GM18873 (cell line): ENCODE results near the gene PHLDA3.
A peak's percentile ranks its signal among the peaks of the same experiment; 100 is the strongest.

ENCODE experiments used
- ATAC-seq: cut with Tn5 transposase; IDR thresholded peaks from one replicate; pipeline ENCODE4 v1.9.1; 2021; ENCODE audit warnings: mild to moderate bottlenecking, moderate library complexity, moderate number of reproducible peaks; ENCODE audit not compliant: unreplicated experiment, low FRiP score

The PHLDA3 gene

DNA sequence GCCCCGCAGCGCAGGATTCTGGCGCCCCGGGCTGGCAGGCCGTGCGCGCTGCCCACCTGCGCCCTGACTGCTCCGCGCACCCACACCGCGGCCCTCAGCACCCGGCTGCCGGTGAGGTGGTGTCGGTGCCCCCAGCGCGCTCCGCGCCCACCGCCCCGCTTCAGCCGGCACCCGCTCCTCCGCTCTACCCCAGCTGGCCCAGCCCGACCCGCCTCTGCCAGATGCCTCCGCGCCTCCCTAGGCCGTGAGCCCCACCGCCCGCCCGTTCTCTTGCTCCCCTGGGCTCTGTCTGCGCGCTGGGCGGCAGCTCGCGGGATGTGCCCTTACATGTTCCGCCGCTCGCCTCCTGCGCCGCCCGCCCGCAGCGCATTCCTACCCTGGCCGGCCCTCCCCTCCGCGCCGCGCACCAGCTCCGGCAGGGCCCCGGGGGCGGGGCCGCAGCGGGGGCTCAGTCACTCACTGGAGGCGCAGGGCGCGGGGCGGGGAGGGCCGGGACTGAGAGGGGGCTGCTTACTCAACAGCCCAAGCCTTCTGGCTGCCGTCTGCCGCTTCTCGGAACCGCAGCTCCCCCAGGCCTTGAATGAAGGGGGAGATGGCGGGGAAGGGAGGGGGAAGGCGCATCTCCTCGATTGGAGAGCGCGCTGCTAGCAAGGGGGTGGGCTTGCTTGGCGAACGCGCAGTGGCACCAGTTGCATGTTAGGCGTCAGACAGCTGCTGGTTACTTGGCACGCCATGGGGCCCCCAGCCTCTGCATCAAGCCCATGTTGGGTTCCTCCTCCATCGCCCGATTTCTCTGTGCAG, at the start of gene PHLDA3:
TSS of gene PHLDA3 (minus strand) at position 345 of the 801 bp plus-strand sequence. CDS start 402 bp downstream, outside the sequence.
- peak; percentile 52 for ATAC-seq

DNA sequence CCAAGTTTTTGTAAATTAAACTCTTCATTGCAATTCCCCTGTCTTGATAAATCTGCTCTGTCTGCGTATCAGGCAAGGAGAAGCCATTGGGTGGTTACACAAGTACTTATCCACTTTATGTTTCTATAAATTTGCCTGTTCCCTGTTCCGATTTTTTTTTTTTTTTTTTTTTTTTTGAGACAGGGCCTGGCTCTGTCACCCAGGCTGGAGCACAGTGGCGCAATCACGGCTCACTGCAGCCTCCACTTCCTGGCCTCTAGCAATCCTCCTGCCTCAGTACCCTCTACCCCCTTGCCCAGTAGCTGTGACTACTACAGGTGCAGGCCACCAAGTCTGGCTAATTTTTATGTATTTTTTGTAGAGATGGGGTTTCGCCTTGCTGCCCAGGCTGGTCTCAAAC, 49.1 kb upstream of the PHLDA3 start:
- ATAC-seq, result no peak

DNA sequence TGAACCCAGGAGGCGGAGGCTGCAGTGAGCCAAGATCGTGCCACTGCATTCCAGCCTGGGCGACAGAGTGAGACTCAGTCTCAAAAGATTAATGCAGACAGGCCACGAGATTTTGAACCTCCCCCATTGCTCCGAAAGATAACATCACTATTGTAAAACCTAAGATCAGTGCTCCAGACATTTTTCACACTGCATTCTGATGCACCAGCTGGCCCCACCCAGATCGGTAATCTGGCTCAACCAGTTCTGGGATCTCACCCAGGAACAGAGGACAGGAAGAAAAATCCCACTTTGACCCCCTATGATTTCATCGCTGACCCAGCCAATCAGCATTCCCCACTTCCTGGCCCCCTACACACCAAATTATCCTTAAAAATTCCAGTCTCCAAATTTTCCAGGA, 48.6 kb upstream of the PHLDA3 start:
- ATAC-seq, result no peak

DNA sequence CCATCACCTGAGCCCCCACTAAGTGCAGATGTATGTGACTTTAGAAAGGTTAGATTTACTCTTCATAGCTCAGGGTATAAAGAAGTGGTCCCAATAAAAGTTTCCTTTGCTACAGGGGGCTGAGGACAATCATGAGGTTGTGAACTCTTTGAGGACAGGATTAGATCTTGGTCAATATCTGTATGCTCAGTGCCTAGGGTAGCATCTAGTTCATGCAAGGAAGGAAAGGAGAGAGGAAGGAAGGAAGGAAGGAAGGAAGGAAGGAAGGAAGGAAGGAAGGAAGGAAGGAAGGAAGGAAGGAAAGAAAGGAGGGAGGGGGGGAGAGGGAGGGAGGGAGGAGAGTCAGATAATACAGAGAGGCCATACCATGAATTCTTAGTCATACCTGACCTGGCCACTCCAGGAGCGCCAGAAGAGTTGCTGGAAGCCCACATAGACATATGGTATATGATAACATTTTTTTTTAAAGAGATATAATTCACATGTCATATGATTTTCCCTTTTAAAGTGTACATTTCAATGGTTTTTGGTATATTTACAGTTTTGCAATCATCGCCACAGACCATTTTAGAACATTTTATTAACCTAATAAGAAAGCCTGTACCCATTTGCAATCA, 47.6 kb upstream of the PHLDA3 start:
- ATAC-seq, result no peak

DNA sequence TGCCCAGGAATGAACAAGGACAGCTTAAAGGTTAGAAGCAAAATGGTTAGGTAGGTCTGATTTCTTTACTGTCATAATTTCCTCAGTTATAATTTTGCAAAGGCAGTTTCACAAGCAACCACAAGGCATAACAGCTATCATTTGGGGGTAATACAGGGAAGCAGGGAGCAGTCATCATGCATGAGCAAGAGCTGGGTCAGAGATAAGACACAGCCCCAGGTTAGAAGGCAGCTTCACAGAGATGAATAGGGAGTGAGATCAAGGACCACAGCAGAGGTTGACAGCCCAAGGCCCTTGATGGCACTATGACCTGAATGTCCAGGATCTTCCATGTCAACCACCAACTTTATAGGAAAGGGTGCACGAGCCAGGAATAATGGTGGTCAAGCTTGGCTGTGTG, 46.9 kb upstream of the PHLDA3 start:
- ATAC-seq, result no peak

DNA sequence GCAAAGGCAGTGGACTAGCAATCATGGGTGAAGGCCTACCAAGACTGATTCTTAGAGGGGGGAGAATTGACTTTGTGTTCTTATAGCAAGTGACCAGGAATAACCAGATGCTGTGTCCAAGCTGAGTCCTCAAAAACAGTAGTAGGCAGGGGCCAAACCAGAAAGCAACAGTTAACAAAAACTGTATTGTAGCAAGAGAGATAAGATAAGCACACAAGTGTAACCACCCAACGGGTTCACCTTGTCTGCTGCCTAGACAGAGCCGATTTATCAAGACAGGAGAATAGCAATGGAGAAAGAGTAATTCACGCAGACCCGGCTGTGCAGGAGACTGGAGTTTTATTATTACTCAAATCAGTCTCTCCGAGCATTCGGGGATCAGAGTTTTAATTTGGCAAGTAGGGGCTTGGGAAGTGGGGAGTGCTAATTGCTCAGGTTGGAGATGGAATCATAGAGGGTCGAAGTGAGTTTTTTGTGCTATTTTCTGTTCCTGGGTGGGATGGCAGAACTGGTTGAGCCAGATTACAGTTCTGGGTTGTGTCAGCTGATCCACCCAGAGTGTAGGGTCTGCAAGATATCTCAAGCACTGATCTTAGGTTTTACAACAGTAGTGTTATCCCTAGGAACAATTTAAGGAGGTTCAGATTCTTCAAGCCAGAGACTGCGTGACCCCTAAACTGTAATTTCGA, 46.2 kb upstream of the PHLDA3 start:
- ATAC-seq, result no peak

DNA sequence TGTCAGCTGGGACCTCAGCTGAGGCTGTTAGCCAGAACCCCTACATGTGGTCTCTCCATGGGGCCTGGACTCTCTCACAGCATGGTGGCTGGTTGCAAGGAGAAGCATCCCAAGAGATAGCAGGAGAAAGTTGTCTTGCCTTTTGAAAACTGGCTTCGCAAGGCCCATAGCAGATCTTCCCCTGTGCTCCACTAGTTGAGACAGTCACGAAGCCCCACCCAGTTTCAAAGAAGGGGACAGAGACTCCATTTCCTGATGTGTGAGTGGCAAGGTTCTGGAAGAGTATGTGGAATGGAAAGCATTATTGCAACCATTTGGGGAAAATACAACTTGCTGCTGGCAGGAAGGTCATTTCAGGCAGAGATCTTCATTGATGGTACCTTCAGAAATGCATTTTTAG, 45.5 kb upstream of the PHLDA3 start:
- ATAC-seq, result no peak

DNA sequence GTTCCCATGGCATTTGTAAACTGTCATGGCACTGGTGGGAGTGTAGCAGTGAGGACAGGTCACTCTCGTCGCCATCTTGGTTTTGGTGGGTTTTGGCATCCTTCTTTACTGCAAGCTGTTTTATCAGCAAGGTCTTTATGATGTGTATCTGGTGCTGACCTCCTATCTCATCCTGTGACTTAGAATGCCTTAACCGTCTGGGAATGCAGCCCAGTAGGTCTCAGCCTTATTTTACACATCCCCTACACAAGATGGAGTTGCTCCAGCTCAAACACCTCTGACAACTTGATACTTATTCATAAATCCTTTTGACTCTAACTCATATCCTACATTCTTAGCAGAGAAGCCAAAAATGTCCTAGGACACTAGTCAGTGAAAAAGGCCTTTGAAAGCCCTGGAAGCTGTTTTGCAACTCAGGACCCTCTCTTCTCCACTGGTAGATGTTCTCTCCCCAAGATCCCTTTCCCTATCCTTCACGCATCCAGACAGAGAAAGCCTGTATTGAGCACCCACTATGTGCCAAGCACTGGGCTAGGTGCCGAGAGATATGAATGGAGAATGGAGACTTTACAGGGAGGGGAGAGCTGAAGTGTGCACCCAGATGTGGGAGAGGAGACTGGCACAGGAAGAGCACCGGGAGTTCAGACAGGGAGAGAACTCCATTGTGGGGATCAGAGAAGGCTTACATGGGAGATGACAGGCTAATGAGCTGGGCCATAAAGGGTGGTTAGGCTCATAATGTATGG, 44.7 kb upstream of the PHLDA3 start:
- ATAC-seq, result no peak

DNA sequence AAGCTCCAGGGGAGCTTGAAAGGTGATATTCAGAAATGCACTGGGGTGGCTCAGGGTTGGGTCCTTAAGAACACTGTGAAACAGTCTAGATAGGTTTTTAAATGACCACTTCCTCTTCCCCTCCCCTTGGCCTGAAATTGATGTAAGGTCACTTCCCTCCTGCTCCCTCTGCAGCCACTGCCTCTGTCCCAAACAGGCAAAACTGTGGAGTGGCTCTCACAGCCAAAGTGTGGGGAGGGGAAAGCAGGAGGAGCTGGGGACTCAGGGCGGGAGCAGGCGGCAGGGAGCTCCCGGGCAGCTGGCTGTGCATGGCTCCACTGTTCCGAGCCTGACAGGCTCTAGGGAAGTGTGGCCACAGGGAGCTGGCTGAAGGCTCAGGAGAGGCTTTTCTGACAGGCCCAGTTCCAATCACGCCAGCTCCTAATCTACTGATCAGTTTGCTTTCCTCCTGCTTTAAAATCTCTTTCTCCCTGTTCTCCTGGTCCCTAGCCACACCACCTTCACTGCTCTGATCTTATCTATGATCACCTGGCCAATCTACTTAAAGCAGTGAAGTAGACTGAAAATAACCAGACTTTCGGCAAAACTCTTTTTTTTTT, 43.1 kb upstream of the PHLDA3 start:
- ATAC-seq, result peak; percentile 51

DNA sequence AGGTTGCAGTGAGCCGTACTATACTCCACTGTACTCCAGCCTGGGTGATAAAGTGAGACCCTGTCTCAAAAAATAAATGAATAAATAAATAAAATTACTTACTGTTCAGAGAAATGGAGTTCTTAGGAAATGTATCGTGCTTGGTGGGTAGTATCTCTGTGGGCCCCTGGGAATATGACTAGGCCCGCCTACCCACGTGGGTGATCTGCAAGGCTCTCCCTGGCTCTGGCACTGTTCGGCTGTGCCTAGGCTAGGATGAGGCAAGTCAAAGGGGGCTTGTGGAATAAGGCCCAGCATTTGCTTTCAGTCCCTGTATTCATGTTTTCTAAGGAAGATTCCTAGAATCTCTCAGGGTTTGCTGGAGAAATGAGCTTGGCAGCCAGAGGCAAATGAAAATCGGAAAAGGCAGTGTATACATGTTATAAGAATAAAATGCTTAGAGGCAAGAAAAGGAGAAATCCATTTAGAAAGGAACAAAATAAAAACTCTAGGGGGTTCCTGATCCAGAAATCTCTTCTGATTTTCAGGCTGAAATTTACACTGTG, 42.5 kb upstream of the PHLDA3 start:
- no peak for ATAC-seq

DNA sequence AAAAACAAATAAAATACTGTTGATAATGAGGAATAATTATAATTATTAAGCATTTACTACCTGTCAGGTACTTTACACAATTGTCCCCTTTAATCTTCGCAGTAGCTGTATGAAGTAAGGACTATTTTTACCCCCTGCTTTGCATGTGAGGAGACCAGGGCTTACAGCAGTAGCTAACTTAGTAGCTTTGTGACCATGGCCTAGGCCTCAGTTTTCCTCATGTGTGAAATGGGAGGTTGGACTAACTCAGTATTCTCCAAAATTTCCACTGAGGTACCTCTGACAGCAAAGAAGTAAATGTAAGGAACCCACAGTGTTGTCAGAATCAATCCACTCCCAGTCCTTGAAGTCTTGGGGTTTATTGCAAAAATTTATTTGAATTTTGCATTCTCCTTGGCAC, 41.7 kb upstream of the PHLDA3 start:
- no peak for ATAC-seq

DNA sequence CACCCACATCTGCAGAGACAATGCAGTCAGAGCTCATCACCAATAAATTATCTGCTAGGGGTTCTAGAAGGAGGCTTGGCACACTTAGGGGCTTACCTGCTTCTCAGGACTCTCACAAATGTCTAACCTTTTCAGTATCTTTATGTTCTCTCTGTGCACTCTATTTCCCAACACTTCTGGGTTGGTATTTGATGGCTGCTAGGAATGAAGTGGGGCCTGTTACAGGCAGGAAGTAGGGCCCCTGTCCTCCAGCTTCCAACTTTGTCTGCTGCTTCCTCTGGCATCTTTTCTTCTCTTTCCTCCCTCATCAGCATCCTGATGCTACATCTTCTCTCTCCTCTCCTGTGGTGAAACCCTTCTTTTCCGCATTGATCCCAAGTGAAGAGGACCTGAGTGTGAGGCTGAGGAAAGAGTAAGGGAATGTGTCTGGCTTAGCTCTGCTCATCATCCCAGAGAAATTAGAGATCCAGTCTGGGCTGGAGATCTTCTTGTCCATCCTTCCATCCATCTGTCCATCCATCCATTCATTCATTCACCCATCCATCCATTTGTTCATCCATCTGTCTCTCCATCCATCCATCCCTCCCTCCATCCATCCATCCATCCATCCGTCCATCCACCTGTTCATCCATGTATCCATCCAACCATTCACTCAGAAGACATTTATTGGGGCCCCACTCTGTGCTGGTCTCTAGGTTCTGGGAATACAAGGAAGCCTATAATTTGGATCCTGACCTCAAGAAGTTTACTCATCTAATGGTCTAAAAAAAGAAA, 40.8 kb upstream of the PHLDA3 start:
- no peak for ATAC-seq

DNA sequence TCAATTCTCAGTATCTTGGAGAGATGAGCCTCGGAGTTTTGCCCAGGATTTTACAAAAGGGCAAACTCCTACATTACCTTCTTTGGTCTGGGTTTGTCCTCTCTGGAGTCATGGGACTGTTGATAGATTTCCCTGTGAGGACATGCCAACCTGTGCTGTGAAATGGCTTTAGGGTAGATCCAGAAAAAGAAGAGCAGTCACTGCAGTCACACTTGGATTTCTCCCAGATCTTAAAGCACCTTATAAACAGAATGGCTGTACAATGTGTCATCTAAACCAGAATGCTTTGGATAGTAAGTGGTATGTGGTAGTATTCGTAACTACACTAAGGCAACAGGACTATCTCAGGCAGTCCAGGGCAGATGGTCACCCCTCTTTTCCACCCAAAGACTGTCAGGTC, 39.8 kb upstream of the PHLDA3 start:
- no peak for ATAC-seq

DNA sequence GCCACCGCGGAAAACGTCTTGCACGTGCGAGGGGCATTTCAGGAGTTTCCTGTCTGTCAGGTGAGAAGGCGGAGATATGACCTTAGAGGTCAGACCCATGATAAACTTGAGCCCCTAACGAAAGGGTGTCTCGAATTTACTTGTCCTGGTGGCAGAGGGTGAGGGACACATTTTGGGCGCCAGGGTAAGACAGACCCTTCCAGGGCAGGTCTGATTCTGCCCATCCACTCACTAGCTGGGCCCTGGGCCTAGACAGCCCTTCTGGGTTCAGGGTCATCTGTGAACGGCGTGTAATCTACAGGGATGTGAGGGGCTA, 38.3 kb upstream of the PHLDA3 start:
- no peak for ATAC-seq

DNA sequence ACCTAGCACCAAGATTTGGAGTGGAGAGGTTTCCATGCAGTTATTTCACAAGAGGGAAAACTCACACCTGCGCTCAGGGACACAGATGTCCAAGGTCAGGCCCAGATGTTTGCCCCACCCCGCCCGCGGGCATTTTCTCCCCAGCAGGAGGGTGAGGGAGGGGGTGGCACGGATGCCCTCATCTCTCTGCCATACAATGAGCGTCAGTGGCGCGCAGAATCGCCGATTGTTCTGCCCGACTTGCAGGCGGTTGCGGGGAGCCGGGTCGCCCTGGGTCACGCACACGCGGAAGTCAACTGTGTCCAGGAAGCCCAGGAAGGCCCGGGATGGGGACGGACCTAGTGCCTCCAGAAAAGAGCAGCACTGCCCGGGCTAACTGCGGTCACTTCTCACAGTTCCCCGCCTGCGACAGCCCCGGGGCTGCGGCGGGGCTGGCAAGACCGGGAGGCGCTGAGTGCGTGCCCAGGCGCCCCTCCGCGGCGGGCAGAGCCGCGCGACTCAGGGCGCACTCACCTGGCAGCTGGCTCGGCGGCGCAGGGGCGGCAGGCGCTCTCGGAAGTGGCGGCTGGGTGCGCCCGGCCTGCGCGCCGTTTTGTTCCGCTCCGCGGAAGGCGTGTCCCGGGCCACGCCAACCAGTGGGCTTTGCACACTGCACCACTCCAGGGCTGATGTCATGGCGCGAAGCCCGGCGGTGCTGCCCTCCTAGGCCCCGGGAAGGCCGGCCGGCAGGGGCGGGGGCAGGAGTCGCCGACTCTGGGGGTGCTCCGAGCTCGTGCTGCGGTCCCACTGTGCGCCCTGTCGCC, 37.8 kb upstream of the PHLDA3 start, which contains the start of gene CSRP1:
TSS of gene CSRP1 (minus strand) at position 567 of the 803 bp plus-strand sequence. CDS start 10,820 bp downstream, outside the sequence.
- peak; percentile 61 for ATAC-seq

DNA sequence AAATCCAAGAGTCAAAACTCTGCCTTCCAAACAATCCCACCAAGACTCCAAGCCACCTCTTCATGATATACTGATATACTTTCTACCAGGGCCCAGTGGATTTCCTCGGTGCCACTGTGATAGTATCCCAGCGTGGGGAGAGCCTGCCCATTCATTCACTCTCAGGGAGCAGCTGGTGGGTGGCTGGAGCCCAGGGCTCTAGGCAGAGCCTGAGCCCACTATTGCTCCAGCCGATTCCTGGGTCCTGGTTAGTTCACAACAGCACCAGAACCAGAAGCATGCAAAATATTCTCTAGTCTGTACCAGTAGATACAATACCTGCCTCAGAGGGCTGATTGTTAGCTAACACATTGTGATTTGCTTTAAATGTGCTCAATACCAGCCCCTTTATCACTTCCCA, 37.1 kb upstream of the PHLDA3 start:
- no peak for ATAC-seq

DNA sequence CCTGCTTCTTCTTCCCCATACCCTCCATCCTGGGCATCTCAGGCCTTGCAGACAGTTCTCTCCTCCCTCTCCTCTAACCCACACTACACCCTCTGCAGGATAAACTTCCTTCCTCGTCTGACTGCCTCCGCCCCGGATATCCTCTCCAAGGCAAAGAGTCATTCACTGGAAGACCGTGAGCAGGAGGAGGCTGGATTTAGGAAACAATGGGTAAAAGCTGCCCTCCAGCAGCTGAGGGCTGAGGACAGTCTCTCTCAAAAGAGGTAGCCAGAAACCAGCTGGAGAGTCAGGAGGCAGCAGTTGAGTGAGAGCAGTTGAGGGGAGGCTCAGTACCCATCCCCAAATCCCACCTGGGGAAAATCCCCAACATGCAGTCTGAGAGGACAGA, 36.5 kb upstream of the PHLDA3 start:
- ATAC-seq, result no peak

DNA sequence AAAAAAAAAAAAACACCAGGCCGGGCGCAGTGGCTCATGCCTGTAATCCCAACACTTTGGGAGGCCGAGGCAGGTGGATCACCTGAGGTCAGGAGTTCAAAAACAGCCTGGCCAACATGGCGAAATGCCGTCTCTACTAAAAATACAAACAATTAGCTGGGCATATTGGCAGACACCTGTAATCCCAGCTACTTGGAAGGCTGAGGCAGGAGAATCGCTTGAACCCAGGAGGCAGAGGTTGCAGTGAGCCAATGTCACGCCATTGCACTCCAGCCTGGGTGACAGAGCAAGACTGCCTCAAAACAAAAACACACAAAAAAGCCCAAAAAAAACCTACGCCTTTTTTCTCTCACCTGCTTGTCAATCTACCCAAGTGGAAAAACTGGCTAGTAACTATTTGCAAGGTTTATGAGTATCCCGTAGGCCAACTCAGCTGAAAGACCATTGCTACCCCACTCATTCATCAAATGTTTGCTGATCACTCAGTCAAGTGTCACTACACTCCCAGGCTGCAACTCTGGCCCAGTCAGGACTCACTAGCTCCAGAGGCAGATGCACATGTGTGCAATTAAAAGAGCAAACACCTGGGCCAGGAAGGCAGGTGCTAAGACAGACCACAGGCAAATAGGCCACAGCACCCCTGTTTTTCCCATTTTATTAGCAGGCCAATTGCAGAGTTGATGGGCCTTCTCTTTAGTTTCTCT, 36.0 kb upstream of the PHLDA3 start:
- ATAC-seq, result no peak
